SK-N-SH (cell line): ENCODE measurements around the gene FBN1. TPM values are rescaled to one million over a fixed set of nuclear protein-coding genes. Genes with fewer than 3 reads are reported as not detected.

ENCODE experiments used
- CTCF ChIA-PET: fragments of 300-600, 350-600 bp; formaldehyde crosslinking; extraction: SDS; loops from one replicate; lab custom pipeline; 2021; lab: Yijun Ruan, JAX
- POLR2A ChIA-PET: fragments of 350-600 bp; sonication (Branson Sonifier 250); formaldehyde crosslinking; extraction: SDS; loops from one replicate; lab custom pipeline; 2020; ENCODE audit warnings: antibody characterized with exemption, inconsistent platforms; lab: Yijun Ruan, JAX
- DNase-seq: peaks from one replicate; pipeline ENCODE4 v3.0.0; 2012
- H2AFZ ChIP-seq: fragments of 200-600 bp; sonication (generic); 2 replicates; pipeline ENCODE4 v1.8.1; 2016; ENCODE audit warnings: antibody characterized with exemption, mild to moderate bottlenecking, low read depth
- H3F3A ChIP-seq: fragments of 200-600 bp; sonication (generic); replicated peaks from 2 replicates; pipeline ENCODE3; 2016; ENCODE audit warnings: antibody characterized with exemption, mild to moderate bottlenecking; ENCODE audit not compliant: insufficient read depth
- H3K27ac ChIP-seq, 2 experiments: fragments of 200-500 bp in 1 of 2; fragments of 200-600 bp in 1 of 2; sonication (Bioruptor generic) in 1 of 2; sonication (generic), shearing (Covaris generic) in 1 of 2; 2 replicates each; pipeline versions ENCODE4 v1.5.1 to v1.6.1; 2014 to 2016; ENCODE audit warnings: low read depth in 2 of 2, inconsistent platforms in 1 of 2, low read length in 1 of 2, mild to moderate bottlenecking in 1 of 2, mixed read lengths in 1 of 2
- H3K27me3 ChIP-seq: fragments of 200-600 bp; sonication (generic), shearing (Covaris generic); 2 replicates; pipeline ENCODE4 v1.6.1; 2016; ENCODE audit warnings: mixed run types; ENCODE audit not compliant: insufficient read depth
- H3K36me3 ChIP-seq, 2 experiments: fragments of 200-500 bp in 1 of 2; fragments of 200-600 bp in 1 of 2; sonication (Bioruptor generic) in 1 of 2; sonication (generic) in 1 of 2; replicated peaks in 1 of 2; 2 replicates each; pipeline versions ENCODE3 to v1.5.1; 2014 to 2016; ENCODE audit warnings: low read length in 1 of 2, mild to moderate bottlenecking in 1 of 2; ENCODE audit not compliant: insufficient read depth in 2 of 2, control insufficient read depth in 1 of 2
- H3K4me1 ChIP-seq, 2 experiments: fragments of 200-500 bp in 1 of 2; fragments of 200-600 bp in 1 of 2; sonication (Bioruptor generic) in 1 of 2; sonication (generic), shearing (Covaris generic) in 1 of 2; 2 replicates each; pipeline versions ENCODE4 v1.5.1 to v1.6.1; 2014 to 2016; ENCODE audit warnings: low read depth in 1 of 2, low read length in 1 of 2, mixed run types in 1 of 2; ENCODE audit not compliant: insufficient read depth in 2 of 2, control insufficient read depth in 1 of 2
- H3K4me2 ChIP-seq: fragments of 200-600 bp; sonication (generic), shearing (Covaris generic); 2 replicates; pipeline ENCODE4 v1.6.1; 2017; ENCODE audit warnings: mixed run types
- H3K4me3 ChIP-seq, 2 experiments: fragments of 200-500 bp in 1 of 2; fragments of 200-600 bp in 1 of 2; sonication (Bioruptor generic) in 1 of 2; sonication (generic), shearing (Covaris generic) in 1 of 2; 2 replicates each; pipeline versions ENCODE4 v1.5.1 to v1.8.1; 2014 to 2016; ENCODE audit warnings: low read depth in 2 of 2, inconsistent platforms in 1 of 2, low read length in 1 of 2, mild to moderate bottlenecking in 1 of 2, mixed read lengths in 1 of 2, moderate library complexity in 1 of 2
- H3K79me2 ChIP-seq: fragments of 200-600 bp; sonication (generic); 2 replicates; pipeline ENCODE4 v1.8.1; 2017; ENCODE audit warnings: mild to moderate bottlenecking; ENCODE audit not compliant: insufficient read depth
- H3K9ac ChIP-seq: fragments of 200-600 bp; sonication (generic); 2 replicates; pipeline ENCODE4 v1.6.1; 2017; ENCODE audit warnings: mixed run types
- H3K9me2 ChIP-seq: fragments of 200-600 bp; sonication (generic); 2 replicates; pipeline ENCODE4 v1.6.1; 2017; ENCODE audit warnings: mixed run types
- H3K9me3 ChIP-seq: fragments of 200-600 bp; sonication (generic); 2 replicates; pipeline ENCODE4 v1.6.1; 2017; ENCODE audit warnings: mixed run types, mild to moderate bottlenecking, moderate library complexity
- H4K20me1 ChIP-seq: fragments of 200-600 bp; sonication (generic); 2 replicates; pipeline ENCODE4 v1.6.1; 2017; ENCODE audit warnings: mild to moderate bottlenecking, mixed run types; ENCODE audit not compliant: insufficient read depth
- EP300 ChIP-seq, 2 experiments: IDR thresholded peaks; 2 replicates each; pipeline versions ENCODE4 v1.4.0 to v1.6.1; 2012; ENCODE audit warnings: borderline replicate concordance in 1 of 2, low read depth in 1 of 2, low read length in 1 of 2
- EZH2phosphoT487 ChIP-seq: fragments of 200-600 bp; sonication (generic); IDR thresholded peaks from 2 replicates; pipeline ENCODE4 v1.6.1; 2017; ENCODE audit warnings: low read depth, mixed run types, mild to moderate bottlenecking, antibody characterized with exemption, moderate library complexity, borderline replicate concordance
- FOSL2 ChIP-seq: IDR thresholded peaks from 2 replicates; pipeline ENCODE4 v1.4.0; 2012; ENCODE audit warnings: low read depth, mild to moderate bottlenecking, moderate library complexity, borderline replicate concordance
- FOXM1 ChIP-seq: IDR thresholded peaks from 2 replicates; pipeline ENCODE4 v1.4.0; 2012; ENCODE audit warnings: low read depth, mild to moderate bottlenecking
- GABPA ChIP-seq: IDR thresholded peaks from 2 replicates; pipeline ENCODE4 v1.4.0; 2012; ENCODE audit warnings: low read depth, mild to moderate bottlenecking
- GATA2 ChIP-seq: sonication (generic); formaldehyde crosslinking; IDR thresholded peaks from 2 replicates; pipeline ENCODE4 v1.5.0; 2020; ENCODE audit warnings: mild to moderate bottlenecking, missing genetic modification reagents
- JUND ChIP-seq: IDR thresholded peaks from 2 replicates; pipeline ENCODE4 v1.4.0; 2012
- MEF2A ChIP-seq: IDR thresholded peaks from 2 replicates; pipeline ENCODE4 v1.4.0; 2012; ENCODE audit warnings: low read depth, borderline replicate concordance
- MXI1 ChIP-seq: IDR thresholded peaks from 2 replicates; pipeline ENCODE4 v1.6.1; 2012; ENCODE audit warnings: mild to moderate bottlenecking, low read depth, low read length, improper control_type of control experiment
- NFIC ChIP-seq: IDR thresholded peaks from 2 replicates; pipeline ENCODE4 v1.4.0; 2012; ENCODE audit warnings: borderline replicate concordance
- POLR2AphosphoS5 ChIP-seq: IDR thresholded peaks from 2 replicates; pipeline ENCODE4 v1.6.1; 2012; ENCODE audit warnings: low read depth, low read length
- RXRA ChIP-seq: IDR thresholded peaks from 2 replicates; pipeline ENCODE4 v1.4.0; 2012; ENCODE audit warnings: low read depth, mild to moderate bottlenecking, borderline replicate concordance
- SIN3A ChIP-seq: IDR thresholded peaks from 2 replicates; pipeline ENCODE4 v1.6.1; 2012; ENCODE audit warnings: low read depth, mild to moderate bottlenecking, low read length, moderate library complexity, borderline replicate concordance
- SMC3 ChIP-seq: IDR thresholded peaks from 2 replicates; pipeline ENCODE4 v1.6.1; 2012; ENCODE audit warnings: low read depth, low read length, improper control_type of control experiment
- TCF12 ChIP-seq: IDR thresholded peaks from 2 replicates; pipeline ENCODE4 v1.4.0; 2012
- TEAD4 ChIP-seq: IDR thresholded peaks from 2 replicates; pipeline ENCODE4 v1.4.0; 2012; ENCODE audit warnings: mild to moderate bottlenecking, borderline replicate concordance; ENCODE audit not compliant: insufficient read depth
- WGBS: methylation state at CpG from one replicate; pipeline ENCODE4 v1.1.6; 2017; ENCODE audit warnings: low lambda C conversion rate; 5-methylcytosine and 5-hydroxymethylcytosine counted together
- polyA plus RNA-seq, 3 experiments: library from polyadenylated mRNA; depleted of rRNA; stranded (reverse); fragments of >200 nt; gene quantifications; 2 replicates each; pipeline ENCODE4 v1.2.3, GENCODE V29; 2012
- TF ChIP-seq, protein P1 (sequence below): IDR thresholded peaks from 2 replicates; pipeline ENCODE4 v1.4.0; 2012; ENCODE audit warnings: low read depth, borderline replicate concordance
- TF ChIP-seq, protein P2 (sequence below): IDR thresholded peaks from 2 replicates; pipeline ENCODE4 v1.4.0; 2012; ENCODE audit warnings: low read depth
- TF ChIP-seq, protein P3 (sequence below): IDR thresholded peaks from 2 replicates; pipeline ENCODE4; 2012

FBN1 gene
- polyA plus RNA-seq, 1 of the 3 experiments (the other 2 are of a cell fraction), result 248 TPM

DNA sequence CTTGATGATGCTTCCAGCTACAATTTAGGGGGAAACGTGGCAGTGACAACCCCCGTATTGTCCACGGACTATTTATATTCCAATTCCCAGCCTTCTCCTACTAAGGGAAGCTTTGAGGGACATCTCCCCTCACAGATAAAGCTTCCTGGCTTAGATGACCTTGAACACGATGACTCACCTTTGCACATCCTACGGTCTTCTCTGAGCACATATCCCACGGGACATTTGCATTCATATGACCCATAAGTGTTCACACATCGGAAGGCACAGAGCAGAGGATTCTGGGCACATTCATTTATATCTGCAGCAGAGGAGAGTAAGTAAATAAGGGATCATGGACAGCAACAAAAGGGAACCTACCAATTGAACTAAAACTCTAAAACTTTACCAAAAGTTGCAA is 212.8 kb downstream of the FBN1 start:
- TF ChIP-seq, protein P1, sequence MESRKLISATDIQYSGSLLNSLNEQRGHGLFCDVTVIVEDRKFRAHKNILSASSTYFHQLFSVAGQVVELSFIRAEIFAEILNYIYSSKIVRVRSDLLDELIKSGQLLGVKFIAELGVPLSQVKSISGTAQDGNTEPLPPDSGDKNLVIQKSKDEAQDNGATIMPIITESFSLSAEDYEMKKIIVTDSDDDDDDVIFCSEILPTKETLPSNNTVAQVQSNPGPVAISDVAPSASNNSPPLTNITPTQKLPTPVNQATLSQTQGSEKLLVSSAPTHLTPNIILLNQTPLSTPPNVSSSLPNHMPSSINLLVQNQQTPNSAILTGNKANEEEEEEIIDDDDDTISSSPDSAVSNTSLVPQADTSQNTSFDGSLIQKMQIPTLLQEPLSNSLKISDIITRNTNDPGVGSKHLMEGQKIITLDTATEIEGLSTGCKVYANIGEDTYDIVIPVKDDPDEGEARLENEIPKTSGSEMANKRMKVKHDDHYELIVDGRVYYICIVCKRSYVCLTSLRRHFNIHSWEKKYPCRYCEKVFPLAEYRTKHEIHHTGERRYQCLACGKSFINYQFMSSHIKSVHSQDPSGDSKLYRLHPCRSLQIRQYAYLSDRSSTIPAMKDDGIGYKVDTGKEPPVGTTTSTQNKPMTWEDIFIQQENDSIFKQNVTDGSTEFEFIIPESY, result no peak
- peaks cover 21% of the 10 kb centered on the region; the same call in 1 of the 2 replicates for H3K79me2 ChIP-seq
- H4K20me1 ChIP-seq, result no peaks in the 10 kb centered on the region
- DNase-seq, result no peak
- peaks cover 76 to 88% of the 10 kb centered on the region in 2 experiments for H3K36me3 ChIP-seq
- H3K9me2 ChIP-seq, result no peaks in the 10 kb centered on the region
- ChIA-PET CTCF (no interaction called here), POLR2A (no interaction called here)
- H3F3A ChIP-seq, result peaks cover 65% of the 10 kb centered on the region
- H3K4me3 ChIP-seq, result no peak overlapping the region
- H3K27me3 ChIP-seq, result no peaks in the 10 kb centered on the region
- no peaks in the 10 kb centered on the region for H3K9me3 ChIP-seq
- no peak overlapping the region for H2AFZ ChIP-seq
- no peak overlapping the region for H3K4me2 ChIP-seq
- H3K9ac ChIP-seq, result no peak overlapping the region
- WGBS, result 94% methylated on average over 7 of the region's 7 CpGs
- H3K27ac ChIP-seq, result peak overlapping the region in 1 of 2 experiments; percentile 73; a peak in 2 of 4 replicates
- peaks cover 0 to 15% of the 10 kb centered on the region in 2 experiments; a peak in 2 of 4 replicates for H3K4me1 ChIP-seq

DNA sequence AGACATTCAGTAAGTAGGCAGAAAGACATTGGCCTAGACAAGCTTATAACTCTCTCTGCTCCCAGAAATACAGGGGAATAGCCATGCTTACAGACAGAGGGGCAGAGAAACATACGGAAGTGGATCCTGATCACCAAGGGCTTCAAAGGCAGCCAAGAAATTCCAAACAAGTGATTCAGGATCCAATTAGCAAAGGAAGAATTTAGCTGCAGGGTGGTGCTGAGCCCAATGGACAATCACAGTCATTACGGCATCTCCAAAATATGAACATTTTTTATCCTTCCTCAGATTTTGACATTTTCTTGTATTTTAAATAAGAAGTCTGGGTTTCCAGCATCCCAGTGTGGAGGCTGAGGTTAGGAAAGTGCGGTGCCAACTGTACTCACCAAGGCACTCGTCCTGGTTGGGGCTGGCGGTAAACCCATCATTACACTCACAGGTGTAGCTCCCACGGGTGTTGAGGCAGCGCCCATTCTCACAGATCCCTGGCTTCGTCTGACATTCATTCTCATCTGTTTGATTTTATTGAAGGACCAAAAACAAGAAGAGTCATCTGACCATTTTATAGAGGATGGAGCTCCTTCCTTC is 217.5 kb downstream of the FBN1 start:
- Histone ChIP-seq H3F3A (peaks cover 58% of the 10 kb centered on the region), H4K20me1 (no peaks in the 10 kb centered on the region), H3K79me2 (peaks cover 23% of the 10 kb centered on the region; the same call in 1 of the 2 replicates), H3K27ac (peak overlapping the region; percentile 75 to 85)
- POLR2A ChIA-PET, result no interaction called here
- 56% methylated on average over 8 of the region's 8 CpGs for WGBS
- TF ChIP-seq, protein P2, sequence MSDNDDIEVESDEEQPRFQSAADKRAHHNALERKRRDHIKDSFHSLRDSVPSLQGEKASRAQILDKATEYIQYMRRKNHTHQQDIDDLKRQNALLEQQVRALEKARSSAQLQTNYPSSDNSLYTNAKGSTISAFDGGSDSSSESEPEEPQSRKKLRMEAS, result 0 out of 2 replicates have a peak, but pooled peaks have one; percentile 20
- TF ChIP-seq RXRA (0 out of 2 replicates have a peak, but pooled peaks have one; percentile 37), MXI1 (no peak), FOXM1 (peak; percentile 48; the same call in 1 of the 2 replicates), TCF12 (peak; percentile 80), EP300 (IDR thresholded peaks at IDR 0.05; ENCODE audit: borderline replicate concordance in 1 of 2, low read depth in 1 of 2, low read length in 1 of 2) (peak in 1 of 2 experiments; percentile 89; a peak in 3 of 4 replicates), GATA2 (CRISPR knock-in tag) (no peak), POLR2AphosphoS5 (peak; percentile 51; the same call in 1 of the 2 replicates), EZH2phosphoT487 (no peak), MEF2A (0 out of 2 replicates have a peak, but pooled peaks have one; percentile 52), SMC3 (no peak), FOSL2 (peak; percentile 86), TEAD4 (peak; percentile 65; the same call in 1 of the 2 replicates), SIN3A (peak; percentile 61; the same call in 1 of the 2 replicates), GABPA (no peak), NFIC (peak; percentile 84), JUND (peak; percentile 91)
- TF ChIP-seq, protein P3, sequence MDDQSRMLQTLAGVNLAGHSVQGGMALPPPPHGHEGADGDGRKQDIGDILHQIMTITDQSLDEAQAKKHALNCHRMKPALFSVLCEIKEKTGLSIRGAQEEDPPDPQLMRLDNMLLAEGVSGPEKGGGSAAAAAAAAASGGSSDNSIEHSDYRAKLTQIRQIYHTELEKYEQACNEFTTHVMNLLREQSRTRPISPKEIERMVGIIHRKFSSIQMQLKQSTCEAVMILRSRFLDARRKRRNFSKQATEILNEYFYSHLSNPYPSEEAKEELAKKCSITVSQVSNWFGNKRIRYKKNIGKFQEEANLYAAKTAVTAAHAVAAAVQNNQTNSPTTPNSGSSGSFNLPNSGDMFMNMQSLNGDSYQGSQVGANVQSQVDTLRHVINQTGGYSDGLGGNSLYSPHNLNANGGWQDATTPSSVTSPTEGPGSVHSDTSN, result peak; percentile 81
- TF ChIP-seq, protein P1, result 0 out of 2 replicates have a peak, but pooled peaks have one; percentile 12
- TF ChIP-seq, all 33 proteins: peak for 14
- DNase-seq, result no peak
- H3K9me3 ChIP-seq, result no peaks in the 10 kb centered on the region
- peak overlapping the region; percentile 20; the same call in 1 of the 2 replicates for H3K9ac ChIP-seq
- no peak overlapping the region for H3K4me3 ChIP-seq
- H3K4me1 ChIP-seq, result peaks cover 0 to 37% of the 10 kb centered on the region in 2 experiments; a peak in 3 of 4 replicates
- no peak overlapping the region for H2AFZ ChIP-seq
- peaks cover 81 to 92% of the 10 kb centered on the region in 2 experiments for H3K36me3 ChIP-seq
- CTCF ChIA-PET, result interaction anchor here (1.3 to 1.5 kb wide), 2 partner anchors 11 to 71 kb away, joined by 3 to 6 read pairs; no protein-coding TSS in a partner anchor
- H3K9me2 ChIP-seq, result no peaks in the 10 kb centered on the region
- peak overlapping the region; percentile 39 for H3K4me2 ChIP-seq
- no peaks in the 10 kb centered on the region for H3K27me3 ChIP-seq
